HepG2 (cell line): Measurements from ENCODE around the gene SLF1. TPM values are rescaled to one million over a fixed set of nuclear protein-coding genes. Genes with fewer than 3 reads are reported as not detected.

Experiments
- ATAC-seq: fragments of 200-7000 bp; cut with Tn5 transposase; 3 replicates; pipeline ENCODE4 v1.9.1; 2020; ENCODE audit warnings: mild to moderate bottlenecking, moderate library complexity
- BruUV-seq: library from RNA; stranded (reverse); fragments of 400-500 nt; replicated peaks from 2 replicates; lab custom pipeline; 2021; lab: Mats Ljungman, UMichigan
- CTCF ChIA-PET: fragments of 300-600 bp; formaldehyde crosslinking; extraction: SDS; loops from one replicate; lab custom pipeline; 2021; ENCODE audit warnings: low total read pairs, inconsistent platforms, low intra/inter-chr PET ratio; lab: Yijun Ruan, JAX
- POLR2A ChIA-PET: fragments of 350-600 bp; sonication (Branson Sonifier 250); formaldehyde crosslinking; loops from one replicate; lab custom pipeline; 2020; ENCODE audit warnings: antibody characterized with exemption, inconsistent platforms; lab: Yijun Ruan, JAX
- DNase-seq: peaks from one replicate; pipeline ENCODE4 v3.0.0-alpha.2; 2015; ENCODE audit warnings: low spot score
- FAIRE-seq: peaks from 3 replicates; lab custom pipeline; 2011; peaks lifted over from hg19 to GRCh38; lab: Jason Lieb, UNC
- H2AFZ ChIP-seq: one replicate; pipeline ENCODE4 v1.6.1; 2011; ENCODE audit warnings: low read length, inconsistent platforms
- H3K27ac ChIP-seq: fragments of 300-600 bp; 3 replicates; pipeline ENCODE4 v1.8.0; 2011; ENCODE audit warnings: mixed run types, mild to moderate bottlenecking, mixed read lengths, low read length, inconsistent platforms; ENCODE audit not compliant: insufficient read depth; ENCODE audit errors: extremely low read length
- H3K27me3 ChIP-seq, 2 experiments: fragments of 200-600 bp in 1 of 2; 2 replicates in 1 of 2; 3 replicates in 1 of 2; pipeline versions ENCODE4 v1.6.0 to v1.8.0; 2011; ENCODE audit warnings: low read length in 2 of 2, mild to moderate bottlenecking in 2 of 2, moderate library complexity in 2 of 2, inconsistent platforms in 1 of 2; ENCODE audit not compliant: insufficient read depth in 2 of 2, control insufficient read depth in 1 of 2
- H3K36me3 ChIP-seq, 2 experiments: fragments of 200-600 bp in 1 of 2; replicated peaks in 1 of 2; 2 replicates in 1 of 2; 3 replicates in 1 of 2; pipeline versions ENCODE4 v1.5.1 to v1.8.0; 2011; ENCODE audit warnings: low read length in 2 of 2, inconsistent platforms in 1 of 2; ENCODE audit not compliant: insufficient read depth in 2 of 2, control insufficient read depth in 1 of 2
- H3K4me1 ChIP-seq: 2 replicates; pipeline ENCODE4 v1.5.1; 2012; ENCODE audit warnings: low read length, inconsistent platforms; ENCODE audit not compliant: insufficient read depth
- H3K4me2 ChIP-seq: 2 replicates; pipeline ENCODE4 v1.6.0; 2011; ENCODE audit warnings: low read depth, low read length, inconsistent platforms
- H3K4me3 ChIP-seq, 3 experiments: fragments of 200-600 bp in 1 of 3; sonication (generic), shearing (Covaris generic) in 1 of 3; replicated peaks in 1 of 3; 2 replicates each; pipeline ENCODE4 v1.5.1; 2011 to 2016; ENCODE audit warnings: low read length in 3 of 3, inconsistent platforms in 2 of 3, low read depth in 2 of 3, mild to moderate bottlenecking in 2 of 3, control low read depth in 1 of 3, mixed read lengths in 1 of 3; ENCODE audit not compliant: insufficient read depth in 1 of 3
- H3K79me2 ChIP-seq: one replicate; pipeline ENCODE4 v1.6.1; 2011; ENCODE audit warnings: low read length, inconsistent platforms; ENCODE audit not compliant: insufficient read depth
- H3K9ac ChIP-seq: 2 replicates; pipeline ENCODE4 v1.6.0; 2011; ENCODE audit warnings: mild to moderate bottlenecking, low read depth, low read length, inconsistent platforms; ENCODE audit not compliant: insufficient read depth
- H3K9me3 ChIP-seq: 2 replicates; pipeline ENCODE4 v1.5.1; 2012; ENCODE audit warnings: mild to moderate bottlenecking, low read length
- H4K20me1 ChIP-seq: 2 replicates; pipeline ENCODE4 v1.6.0; 2011; ENCODE audit warnings: inconsistent platforms, mild to moderate bottlenecking, low read length, moderate library complexity; ENCODE audit not compliant: insufficient read depth
- ATM ChIP-seq: fragments of 450-650 bp; IDR thresholded peaks from 2 replicates; pipeline ENCODE4 v1.7.1; 2017; ENCODE audit warnings: mild to moderate bottlenecking, borderline replicate concordance
- BRCA1 ChIP-seq: sonication (generic); formaldehyde crosslinking; IDR thresholded peaks from 2 replicates; pipeline ENCODE4 v1.4.0; 2020; ENCODE audit warnings: missing genetic modification reagents
- FOXP1 ChIP-seq, 2 experiments: fragments of 450-650 bp in 1 of 2; IDR thresholded peaks; 2 replicates each; pipeline ENCODE4 v1.6.1; 2017 to 2018; ENCODE audit warnings: antibody characterized with exemption in 1 of 2
- MAFF ChIP-seq: IDR thresholded peaks from 2 replicates; pipeline ENCODE4 v1.6.1; 2011; ENCODE audit warnings: low read depth, low read length, improper control_type of control experiment
- MAFK ChIP-seq, 2 experiments: IDR thresholded peaks in 1 of 2; conservative IDR thresholded peaks in 1 of 2; 2 replicates each; pipeline ENCODE4 v1.6.1; 2011; ENCODE audit warnings: improper control_type of control experiment in 2 of 2, low read length in 2 of 2
- POGZ ChIP-seq: sonication (generic); formaldehyde crosslinking; IDR thresholded peaks from 2 replicates; pipeline ENCODE4 v1.4.0; 2020; ENCODE audit warnings: mild to moderate bottlenecking, missing genetic modification reagents
- TBX3 ChIP-seq: fragments of 450-650 bp; IDR thresholded peaks from 2 replicates; pipeline ENCODE4 v1.6.1; 2017; ENCODE audit warnings: antibody characterized with exemption, mild to moderate bottlenecking, inconsistent platforms, borderline replicate concordance
- ZNF232 ChIP-seq: sonication (generic); formaldehyde crosslinking; IDR thresholded peaks from 2 replicates; pipeline ENCODE4 v1.4.0; 2020; ENCODE audit warnings: missing genetic modification reagents, borderline replicate concordance
- ZNF549 ChIP-seq: sonication (generic); formaldehyde crosslinking; IDR thresholded peaks from 2 replicates; pipeline ENCODE4 v1.5.0; 2020; ENCODE audit warnings: missing genetic modification reagents
- WGBS: methylation state at CpG from one replicate; pipeline ENCODE4 v1.1.6; 2017; ENCODE audit warnings: low lambda C conversion rate; 5-methylcytosine and 5-hydroxymethylcytosine counted together
- in situ Hi-C: cut with HindIII; loops from 2 replicates; pipeline ENCODE4 v1.10.0; 2017; ENCODE audit warnings: low pct_unique_long_range_greater_than_20kb; ENCODE audit not compliant: extremely low pct_ligation_motif_present
- intact Hi-C: fragments of 100-400 bp; cut with micrococcal nuclease; formaldehyde crosslinking; loops from one replicate; pipeline ENCODE4 v1.10.0; 2022; ENCODE audit not compliant: unreplicated experiment
- polyA plus RNA-seq, 8 experiments: library from polyadenylated mRNA; depleted of rRNA in 3 of 8; stranded (reverse) in 7 of 8; unstranded in 1 of 8; fragments of >200 nt; fragmentation: Illumina TruSeq in 4 of 8; extraction: Trizol in 4 of 8; gene quantifications; 2 replicates each; pipeline versions ENCODE4 v1.2.1 to v1.2.3, GENCODE V29; 2011 to 2016; ENCODE audit warnings: low read depth in 4 of 8, missing spikeins in 1 of 8, mixed read lengths in 1 of 8; ENCODE audit not compliant: insufficient read depth in 1 of 8
- total RNA-seq, 5 experiments: library from RNA; depleted of rRNA; stranded (reverse); fragments of >200 nt; fragmentation: Illumina TruSeq; extraction: Trizol; gene quantifications; 2 replicates each; pipeline ENCODE4 v1.2.3, GENCODE V29; 2016; ENCODE audit warnings: low read depth in 1 of 5
- TF ChIP-seq, protein P1 (sequence below): sonication (generic); formaldehyde crosslinking; IDR thresholded peaks from 2 replicates; pipeline ENCODE4 v1.5.1; 2020; ENCODE audit warnings: missing genetic modification reagents, mild to moderate bottlenecking, borderline replicate concordance
- TF ChIP-seq, protein P2 (sequence below): IDR thresholded peaks from 2 replicates; pipeline ENCODE4 v1.6.1; 2016; ENCODE audit warnings: low read depth
- TF ChIP-seq, protein P3 (sequence below): sonication (generic); formaldehyde crosslinking; IDR thresholded peaks from 2 replicates; pipeline ENCODE4 v1.5.1; 2020; ENCODE audit warnings: missing genetic modification reagents, mild to moderate bottlenecking, borderline replicate concordance

The SLF1 gene
- total and polyA plus RNA-seq, 2 of the 13 experiments (the other 11 are each of a cell fraction or from before 2014, with no cell fraction given), result 2.1 to 9.1 TPM

DNA sequence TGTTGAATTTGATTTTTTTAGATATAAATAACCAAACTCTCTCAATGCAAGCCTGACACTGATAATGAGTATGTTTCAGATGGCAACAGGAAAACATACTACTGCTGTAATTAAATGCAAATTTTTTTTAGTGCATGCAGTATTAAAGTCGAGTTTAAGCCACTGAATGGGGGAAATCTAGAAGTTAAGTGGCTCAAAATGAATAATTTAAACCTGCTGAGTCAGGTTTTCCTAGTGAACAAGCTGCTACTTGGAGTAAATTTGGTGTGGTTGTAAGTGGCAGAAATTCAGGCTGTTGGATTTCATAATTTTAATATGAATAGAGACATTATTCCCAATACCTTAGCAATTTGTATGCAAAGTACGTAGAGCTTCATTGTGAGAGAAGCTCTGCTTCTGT lies 121.8 kb downstream of the SLF1 start:
- DNase-seq (no peak), FAIRE-seq (no peak), ATAC-seq (no peak)
- Histone ChIP-seq H3K4me2 (no peak overlapping the region), H3K36me3 (no peaks in the 10 kb centered on the region), H3K27ac (no peak overlapping the region), H3K4me3 (no peak overlapping the region), H3K9me3 (no peaks in the 10 kb centered on the region), H3K27me3 (no peaks in the 10 kb centered on the region), H3K4me1 (no peaks in the 10 kb centered on the region), H4K20me1 (no peaks in the 10 kb centered on the region), H2AFZ (no peak overlapping the region), H3K79me2 (no peaks in the 10 kb centered on the region), H3K9ac (no peak overlapping the region)
- ChIA-PET CTCF (no interaction called here), POLR2A (no interaction called here)
- WGBS, result 5% methylated on average over 2 of the region's 2 CpGs
- BruUV-seq, result no TSS peak
- intact Hi-C loops (no loop called here), in situ Hi-C loops (no loop called here)
- TF ChIP-seq POGZ (no peak), FOXP1 (IDR thresholded peaks at IDR 0.05) (no peak), FOXP1 (CRISPR knock-in tag; IDR thresholded peaks at IDR 0.05) (no peak), TBX3 (no peak), BRCA1 (CRISPR knock-in tag) (no peak), MAFK (conservative IDR thresholded peaks at IDR 0.05 in 1 of 2, IDR thresholded peaks at IDR 0.05 in 1 of 2; ENCODE audit: low read length in 2 of 2) (peak; percentile 87 to 93), ZNF549 (CRISPR knock-in tag) (no peak), MAFF (peak; percentile 88), ATM (no peak), ZNF232 (CRISPR knock-in tag) (no peak)
- TF ChIP-seq, protein P1, sequence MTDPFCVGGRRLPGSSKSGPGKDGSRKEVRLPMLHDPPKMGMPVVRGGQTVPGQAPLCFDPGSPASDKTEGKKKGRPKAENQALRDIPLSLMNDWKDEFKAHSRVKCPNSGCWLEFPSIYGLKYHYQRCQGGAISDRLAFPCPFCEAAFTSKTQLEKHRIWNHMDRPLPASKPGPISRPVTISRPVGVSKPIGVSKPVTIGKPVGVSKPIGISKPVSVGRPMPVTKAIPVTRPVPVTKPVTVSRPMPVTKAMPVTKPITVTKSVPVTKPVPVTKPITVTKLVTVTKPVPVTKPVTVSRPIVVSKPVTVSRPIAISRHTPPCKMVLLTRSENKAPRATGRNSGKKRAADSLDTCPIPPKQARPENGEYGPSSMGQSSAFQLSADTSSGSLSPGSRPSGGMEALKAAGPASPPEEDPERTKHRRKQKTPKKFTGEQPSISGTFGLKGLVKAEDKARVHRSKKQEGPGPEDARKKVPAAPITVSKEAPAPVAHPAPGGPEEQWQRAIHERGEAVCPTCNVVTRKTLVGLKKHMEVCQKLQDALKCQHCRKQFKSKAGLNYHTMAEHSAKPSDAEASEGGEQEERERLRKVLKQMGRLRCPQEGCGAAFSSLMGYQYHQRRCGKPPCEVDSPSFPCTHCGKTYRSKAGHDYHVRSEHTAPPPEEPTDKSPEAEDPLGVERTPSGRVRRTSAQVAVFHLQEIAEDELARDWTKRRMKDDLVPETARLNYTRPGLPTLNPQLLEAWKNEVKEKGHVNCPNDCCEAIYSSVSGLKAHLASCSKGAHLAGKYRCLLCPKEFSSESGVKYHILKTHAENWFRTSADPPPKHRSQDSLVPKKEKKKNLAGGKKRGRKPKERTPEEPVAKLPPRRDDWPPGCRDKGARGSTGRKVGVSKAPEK, result no peak
- TF ChIP-seq, protein P2, sequence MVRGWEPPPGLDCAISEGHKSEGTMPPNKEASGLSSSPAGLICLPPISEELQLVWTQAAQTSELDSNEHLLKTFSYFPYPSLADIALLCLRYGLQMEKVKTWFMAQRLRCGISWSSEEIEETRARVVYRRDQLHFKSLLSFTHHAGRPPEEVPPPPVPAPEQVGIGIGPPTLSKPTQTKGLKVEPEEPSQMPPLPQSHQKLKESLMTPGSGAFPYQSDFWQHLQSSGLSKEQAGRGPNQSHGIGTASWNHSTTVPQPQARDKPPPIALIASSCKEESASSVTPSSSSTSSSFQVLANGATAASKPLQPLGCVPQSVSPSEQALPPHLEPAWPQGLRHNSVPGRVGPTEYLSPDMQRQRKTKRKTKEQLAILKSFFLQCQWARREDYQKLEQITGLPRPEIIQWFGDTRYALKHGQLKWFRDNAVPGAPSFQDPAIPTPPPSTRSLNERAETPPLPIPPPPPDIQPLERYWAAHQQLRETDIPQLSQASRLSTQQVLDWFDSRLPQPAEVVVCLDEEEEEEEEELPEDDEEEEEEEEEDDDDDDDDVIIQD (CRISPR knock-in tag), result no peak
- TF ChIP-seq, protein P3, sequence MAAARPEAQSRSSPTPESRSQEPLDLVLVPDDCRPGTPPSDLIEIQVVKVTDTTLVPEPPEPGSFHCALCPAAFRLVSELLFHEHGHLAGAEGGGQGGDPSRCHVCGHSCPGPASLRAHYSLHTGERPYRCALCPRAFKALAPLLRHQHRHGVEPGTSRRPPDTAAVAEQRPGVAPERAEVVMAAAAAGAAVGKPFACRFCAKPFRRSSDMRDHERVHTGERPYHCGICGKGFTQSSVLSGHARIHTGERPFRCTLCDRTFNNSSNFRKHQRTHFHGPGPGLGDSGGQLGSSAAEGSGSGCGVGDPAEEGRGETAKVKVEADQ (CRISPR knock-in tag), result no peak
